Measurements from ENCODE around the gene KHSRP.
A peak's percentile ranks its signal among the peaks of the same experiment; 100 is the strongest.

KHSRP gene

DNA sequence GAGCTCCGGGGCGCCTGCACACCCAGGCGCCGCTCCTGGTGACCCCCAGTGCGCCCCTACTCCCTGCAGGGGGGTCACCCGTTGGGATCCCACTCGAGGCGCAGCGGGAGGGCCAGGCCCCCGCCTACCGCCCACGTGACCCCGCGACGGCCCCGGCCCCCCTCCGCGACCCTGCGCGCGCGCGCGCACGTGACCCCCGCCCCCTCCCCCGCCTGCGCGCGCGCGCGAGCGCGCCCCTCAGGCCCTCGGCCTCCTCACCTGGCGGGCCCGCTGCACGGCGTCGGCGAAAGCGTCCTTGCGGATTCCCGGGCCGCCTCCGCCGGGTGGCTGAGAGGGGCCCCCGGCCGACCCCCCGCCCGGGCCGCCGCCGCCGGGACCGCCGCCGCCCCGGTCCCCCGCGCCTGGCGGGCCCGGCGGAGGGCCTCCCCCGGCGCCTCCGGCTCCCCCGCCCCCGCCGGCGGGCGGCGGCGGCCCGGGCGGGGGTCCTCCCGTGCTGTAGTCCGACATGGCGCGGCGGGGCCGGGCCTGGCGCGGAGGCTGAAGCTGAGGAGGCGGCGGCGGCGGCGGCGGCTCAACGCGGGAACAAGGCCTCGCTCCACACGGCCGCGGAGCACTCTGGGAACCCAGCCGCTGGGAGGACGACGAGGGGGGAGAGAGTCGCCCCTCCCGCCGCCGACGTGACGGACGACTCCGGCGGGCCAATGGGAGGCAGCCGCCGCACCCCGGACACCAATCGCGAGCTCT is at the start of gene KHSRP:
Gene KHSRP, minus strand, starts transcription at position 617 of the 744 bp plus-strand sequence. Its CDS starts 110 bp downstream, at position 507.
- no peak for DNase-seq (ENCODE audit: low spot score)

DNA sequence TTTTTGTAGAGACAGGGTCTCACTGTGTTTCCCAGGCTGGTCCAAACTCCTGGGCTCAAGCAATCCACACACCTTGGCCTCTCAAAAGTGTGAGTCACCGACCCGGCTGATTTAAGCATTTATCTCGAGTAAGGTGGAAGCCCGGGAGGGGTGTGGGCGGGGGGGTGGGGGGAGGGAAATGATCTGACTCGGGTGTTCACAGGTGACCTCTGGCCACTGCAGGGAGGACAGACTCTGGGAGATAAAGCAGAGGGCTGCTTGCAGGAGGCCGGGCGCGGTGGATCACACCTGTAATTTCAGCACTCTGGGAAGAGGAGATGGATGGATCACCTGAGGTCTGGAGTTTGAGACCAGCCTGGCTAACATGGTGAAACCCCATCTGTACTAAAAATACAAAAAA is 49.0 kb upstream of the KHSRP start:
- no peak for DNase-seq (ENCODE audit: low spot score)

DNA sequence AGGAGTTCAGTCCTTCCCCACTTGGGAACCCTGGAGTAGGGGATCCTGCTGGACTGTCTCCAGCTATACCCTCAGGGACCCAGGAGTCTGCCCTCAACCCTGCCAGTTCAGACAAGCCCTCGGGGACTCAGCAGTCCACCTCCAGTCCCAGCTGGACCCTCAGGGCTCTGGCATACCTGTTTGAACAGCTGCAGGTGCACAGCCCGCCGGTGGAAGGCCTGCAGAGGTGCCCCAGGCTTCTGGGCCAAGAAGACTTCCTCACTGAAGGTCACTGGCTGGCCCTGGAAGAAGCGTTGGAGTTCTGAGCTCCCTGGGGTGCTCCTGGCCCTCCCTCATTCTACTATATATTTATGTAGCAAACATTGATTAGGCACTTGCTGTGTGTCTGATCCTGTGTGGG is 48.1 kb upstream of the KHSRP start:
- DNase-seq (ENCODE audit: low spot score): no peak

GRCh38 chr19:6471076-6471475 is 46.5 kb upstream of the KHSRP start:
- no peak for DNase-seq (ENCODE audit: low spot score)

DNA sequence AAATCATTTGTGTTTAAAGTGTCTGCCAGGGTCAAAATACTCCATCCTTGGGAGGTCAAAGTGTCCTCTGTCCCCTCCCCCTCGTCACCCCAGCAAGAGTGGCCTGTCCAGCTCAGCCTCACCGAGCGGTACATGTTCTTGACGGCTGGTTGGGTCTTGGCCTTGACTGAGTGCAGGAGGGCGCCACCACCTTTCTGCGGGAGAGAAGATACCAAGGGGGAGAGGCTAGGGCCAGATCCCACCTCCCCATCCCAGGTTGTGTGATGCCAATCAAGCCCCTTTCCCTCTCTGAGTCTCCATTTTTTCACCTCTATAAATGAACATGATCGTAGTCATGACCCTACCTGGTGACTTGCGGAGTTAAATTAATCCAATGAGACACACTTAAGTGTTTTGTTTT is 45.6 kb upstream of the KHSRP start:
- DNase-seq (ENCODE audit: low spot score): no peak

DNA sequence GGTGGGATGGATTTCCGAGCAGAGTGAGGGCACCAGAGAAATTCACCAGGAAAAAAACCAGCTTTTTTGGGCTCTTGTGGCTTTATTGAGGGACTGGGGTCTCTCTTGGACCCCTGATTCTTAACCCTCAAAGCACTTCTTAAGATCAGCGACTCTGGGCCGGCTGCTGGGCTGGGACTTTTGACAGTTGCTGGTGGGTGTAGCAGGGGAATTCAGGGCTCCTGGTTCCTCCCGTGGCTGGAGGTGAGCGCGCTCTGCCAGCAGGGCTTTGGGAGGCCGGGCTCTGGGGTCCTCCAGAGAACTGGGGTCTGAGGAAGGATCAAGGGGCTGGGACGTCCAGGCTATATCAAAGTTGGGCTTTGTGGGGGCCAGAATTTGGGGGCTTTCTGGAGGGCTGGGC is 42.8 kb upstream of the KHSRP start:
- no peak for DNase-seq (ENCODE audit: low spot score)

- no peak for DNase-seq (ENCODE audit: low spot score)
Observed at GRCh38 chr19:6466526-6467248, 42.1 kb upstream of the KHSRP start.

- DNase-seq (ENCODE audit: low spot score): no peak
Observed at GRCh38 chr19:6465663-6466062, 41.1 kb upstream of the KHSRP start.

GRCh38 chr19:6465006-6465405 is 40.4 kb upstream of the KHSRP start:
- DNase-seq (ENCODE audit: low spot score): no peak

DNA sequence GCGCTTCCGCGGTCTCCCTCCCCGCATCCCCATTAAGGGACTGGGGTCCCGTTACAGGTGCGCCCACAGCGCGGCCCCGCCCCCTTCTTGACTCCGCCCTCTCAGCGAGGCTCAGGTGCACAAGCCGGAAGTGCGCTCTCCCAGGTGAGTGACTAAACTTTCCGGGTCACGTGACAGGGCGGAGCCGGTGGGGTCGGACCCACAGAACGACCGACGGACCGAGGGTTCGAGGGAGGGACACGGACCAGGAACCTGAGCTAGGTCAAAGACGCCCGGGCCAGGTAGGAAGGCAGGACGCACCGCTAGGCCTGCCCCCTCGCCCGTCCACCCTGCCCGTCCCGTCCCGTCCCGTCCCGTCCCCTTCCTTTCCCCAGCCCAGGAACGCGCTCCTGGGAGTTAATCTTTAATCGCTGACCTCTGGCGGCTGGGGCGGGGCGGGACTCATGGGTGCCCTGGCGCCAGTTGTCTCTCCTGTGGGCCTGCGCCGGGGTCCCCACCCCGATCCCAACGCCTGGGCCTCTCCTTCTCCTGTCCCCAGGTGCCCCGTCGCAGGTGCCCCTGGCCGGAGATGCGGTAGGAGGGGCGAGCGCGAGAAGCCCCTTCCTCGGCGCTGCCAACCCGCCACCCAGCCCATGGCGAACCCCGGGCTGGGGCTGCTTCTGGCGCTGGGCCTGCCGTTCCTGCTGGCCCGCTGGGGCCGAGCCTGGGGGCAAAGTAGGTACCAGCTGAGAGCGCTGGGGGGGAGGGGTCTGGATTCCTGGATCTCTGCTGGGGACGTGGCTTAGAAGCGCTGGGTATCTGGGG is 39.7 kb upstream of the KHSRP start, which contains the start of gene CRB3:
Gene CRB3, plus strand, starts transcription at position 202 of the 804 bp plus-strand sequence. Its CDS starts 431 bp downstream, at position 633.
- no peak for DNase-seq (ENCODE audit: low spot score)

- DNase-seq (ENCODE audit: low spot score): peak; percentile 98
Observed at GRCh38 chr19:6460099-6460884, 35.7 kb upstream of the KHSRP start.

GRCh38 chr19:6459262-6460098 is 34.9 kb upstream of the KHSRP start, which contains the start of gene SLC25A23:
Gene SLC25A23, minus strand, starts transcription at chr19:6459792. Its CDS starts 164 bp downstream, at chr19:6459628.
- peak; percentile 84 for DNase-seq (ENCODE audit: low spot score)

- no peak for DNase-seq (ENCODE audit: low spot score)
Observed at GRCh38 chr19:6458695-6459261, 34.2 kb upstream of the KHSRP start.

- DNase-seq (ENCODE audit: low spot score): peak; percentile 36
Observed at GRCh38 chr19:6457958-6458694, 33.5 kb upstream of the KHSRP start.

- peak; percentile 43 for DNase-seq (ENCODE audit: low spot score)
Observed at GRCh38 chr19:6455924-6456323, 31.3 kb upstream of the KHSRP start.

DNA sequence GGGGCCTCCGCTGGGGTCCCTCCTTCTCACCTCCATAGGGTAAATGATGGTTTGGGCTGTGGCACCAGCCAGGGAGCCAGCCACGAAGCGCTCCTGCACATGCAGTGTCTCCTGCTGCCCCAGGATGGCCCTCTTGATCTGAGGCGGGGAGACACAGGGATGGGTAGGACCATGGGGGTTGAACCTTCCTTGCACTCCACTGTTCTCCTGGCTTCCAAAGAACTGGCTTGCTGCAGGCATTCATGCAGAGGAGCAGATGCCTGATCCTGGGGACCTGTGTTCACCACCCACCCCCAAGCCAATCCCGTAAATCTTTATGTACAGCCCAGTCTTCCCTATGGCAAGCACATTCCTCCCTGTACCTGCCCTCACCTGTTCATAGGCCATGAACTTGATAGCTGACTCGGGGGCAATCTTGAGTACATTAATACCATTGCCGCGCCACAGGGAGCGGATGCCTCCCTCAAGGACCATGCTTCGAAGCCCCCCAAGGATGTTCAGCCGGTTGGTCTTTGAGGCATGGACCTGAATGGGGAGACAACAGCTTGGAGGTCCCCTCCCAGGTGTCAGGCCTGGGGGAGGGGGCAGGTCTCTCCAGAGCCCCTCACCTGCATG is 29.4 kb upstream of the KHSRP start:
- no peak for DNase-seq (ENCODE audit: low spot score)

GRCh38 chr19:6452899-6453298 is 28.3 kb upstream of the KHSRP start:
- DNase-seq (ENCODE audit: low spot score): no peak

DNA sequence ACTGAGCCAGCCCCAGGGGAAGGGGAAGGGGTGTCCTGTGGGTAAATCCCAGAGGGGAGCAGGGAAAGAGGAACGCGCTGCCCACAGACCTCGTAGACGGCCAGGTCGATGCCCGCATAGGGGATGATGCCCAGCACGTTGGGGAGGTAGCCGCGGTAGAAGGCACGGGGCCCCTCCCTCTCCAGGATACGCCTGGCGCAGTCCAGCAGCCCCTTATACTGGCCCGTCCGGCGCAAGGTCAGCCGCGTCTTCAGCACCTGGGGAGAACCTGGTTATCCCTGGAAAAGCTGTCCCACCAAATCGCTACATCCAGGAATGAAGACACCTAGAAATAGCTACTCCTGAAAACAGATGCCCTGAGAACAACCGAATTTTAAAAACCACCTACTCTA is 27.6 kb upstream of the KHSRP start:
- no peak for DNase-seq (ENCODE audit: low spot score)

DNA sequence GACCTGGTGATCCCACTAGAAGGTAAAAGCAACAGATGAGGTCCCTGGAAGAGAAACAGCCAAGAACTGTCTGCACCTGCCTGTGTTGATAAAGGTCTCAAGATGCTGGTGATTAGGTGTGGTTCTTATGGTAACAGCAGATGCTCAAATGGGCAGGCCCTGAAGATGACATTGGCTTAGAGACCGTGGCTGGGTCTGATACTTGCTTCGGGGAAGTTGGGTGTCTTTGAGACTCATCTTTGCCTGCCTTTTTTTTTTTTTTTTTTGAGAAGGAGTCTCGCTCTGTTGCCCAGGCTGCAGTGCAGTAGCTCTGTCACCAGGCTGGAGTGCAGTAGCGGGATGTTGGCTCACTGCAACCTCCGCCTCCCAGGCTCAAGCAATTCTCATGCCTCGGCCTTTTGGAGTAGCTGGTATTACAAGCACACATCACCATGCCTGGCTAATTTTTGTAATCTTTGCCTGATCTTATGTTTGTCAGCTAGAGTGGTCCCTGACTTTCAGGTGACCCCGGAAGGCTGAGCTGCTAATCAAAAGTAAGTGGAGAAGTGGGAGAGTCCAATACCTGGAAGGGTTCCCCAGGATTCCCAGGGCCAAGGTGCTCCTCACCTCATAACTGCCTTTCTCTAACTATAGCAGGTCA is 27.1 kb upstream of the KHSRP start:
- no peak for DNase-seq (ENCODE audit: low spot score)

Data from Ammon's horn (tissue), 1 donor.